IMR-90 (cell line): ENCODE results near the gene SLC37A1. TPM values are rescaled to one million over a fixed set of nuclear protein-coding genes. Genes with fewer than 3 reads are reported as not detected.

Experiments
- ATAC-seq: fragments of 200-7000 bp; cut with Tn5 transposase; 2 replicates; pipeline ENCODE4 v1.9.1; 2020; ENCODE audit warnings: low read depth, mild to moderate bottlenecking, moderate library complexity
- BruUV-seq: library from RNA; stranded (reverse); fragments of 400-500 nt; replicated peaks from 2 replicates; lab custom pipeline; 2021; lab: Mats Ljungman, UMichigan
- CTCF ChIA-PET: fragments of 300-600 bp; formaldehyde crosslinking; extraction: SDS; loops from one replicate; lab custom pipeline; 2021; ENCODE audit warnings: antibody characterized with exemption; lab: Yijun Ruan, JAX
- POLR2A ChIA-PET: fragments of 300-600 bp; sonication (Branson Sonifier 250); formaldehyde crosslinking; loops from one replicate; lab custom pipeline; 2022; ENCODE audit warnings: antibody characterized with exemption; ENCODE audit not compliant: unreplicated experiment; lab: Charles Lee
- DNase-seq: peaks from one replicate; pipeline ENCODE4 v3.0.0; 2013
- H2AFZ ChIP-seq: replicated peaks from 2 replicates; pipeline ENCODE3; 2013; ENCODE audit warnings: low read length, mild to moderate bottlenecking; ENCODE audit not compliant: poor library complexity
- H2AK5ac ChIP-seq: 2 replicates; pipeline ENCODE4 v1.6.1; 2013; ENCODE audit warnings: low read depth, low read length, inconsistent platforms
- H2AK9ac ChIP-seq: replicated peaks from 2 replicates; pipeline ENCODE3; 2013; ENCODE audit warnings: mild to moderate bottlenecking, low read depth, low read length, moderate library complexity; ENCODE audit not compliant: poor library complexity
- H2BK120ac ChIP-seq: 2 replicates; pipeline ENCODE4 v1.6.1; 2013; ENCODE audit warnings: low read depth, low read length, inconsistent platforms
- H2BK15ac ChIP-seq: 3 replicates; pipeline ENCODE4 v1.6.1; 2013; ENCODE audit warnings: low read depth, low read length, inconsistent platforms
- H2BK20ac ChIP-seq: 2 replicates; pipeline ENCODE4 v1.6.1; 2013; ENCODE audit warnings: low read depth, mild to moderate bottlenecking, inconsistent platforms, low read length, moderate library complexity
- H2BK5ac ChIP-seq: 2 replicates; pipeline ENCODE4 v1.6.1; 2013; ENCODE audit warnings: mild to moderate bottlenecking, low read depth, low read length, inconsistent platforms; ENCODE audit not compliant: poor library complexity, severe bottlenecking
- H3K14ac ChIP-seq: replicated peaks from 2 replicates; pipeline ENCODE4 v1.6.1; 2013; ENCODE audit warnings: low read depth, low read length, inconsistent platforms
- H3K18ac ChIP-seq: 2 replicates; pipeline ENCODE4 v1.6.1; 2013; ENCODE audit warnings: low read depth, low read length, control low read depth
- H3K23ac ChIP-seq: 2 replicates; pipeline ENCODE4 v1.6.1; 2013; ENCODE audit warnings: low read depth, low read length, inconsistent platforms
- H3K27ac ChIP-seq: 2 replicates; pipeline ENCODE4 v1.5.1; 2013; ENCODE audit warnings: mild to moderate bottlenecking, control low read depth, low read length; ENCODE audit not compliant: insufficient read depth
- H3K27me3 ChIP-seq: 2 replicates; pipeline ENCODE4 v1.6.1; 2013; ENCODE audit warnings: low read length; ENCODE audit not compliant: control insufficient read depth, insufficient read depth
- H3K36me3 ChIP-seq: 2 replicates; pipeline ENCODE4 v1.6.1; 2013; ENCODE audit warnings: low read length, mixed read lengths; ENCODE audit not compliant: control insufficient read depth, insufficient read depth
- H3K4ac ChIP-seq: 2 replicates; pipeline ENCODE4 v1.6.1; 2013; ENCODE audit warnings: low read depth, low read length, inconsistent platforms
- H3K4me1 ChIP-seq: 2 replicates; pipeline ENCODE4 v1.6.1; 2013; ENCODE audit warnings: low read length, mixed read lengths; ENCODE audit not compliant: control insufficient read depth, insufficient read depth
- H3K4me2 ChIP-seq: 2 replicates; pipeline ENCODE4 v1.6.1; 2013; ENCODE audit warnings: low read depth, mild to moderate bottlenecking, control low read depth, low read length, moderate library complexity
- H3K4me3 ChIP-seq: 2 replicates; pipeline ENCODE4 v1.5.1; 2013; ENCODE audit warnings: low read depth, mild to moderate bottlenecking, control low read depth, low read length, moderate library complexity; ENCODE audit not compliant: insufficient read depth
- H3K56ac ChIP-seq: 2 replicates; pipeline ENCODE4 v1.6.1; 2013; ENCODE audit warnings: low read length, inconsistent platforms; ENCODE audit not compliant: insufficient read depth; ENCODE audit errors: extremely low read depth
- H3K79me1 ChIP-seq, 2 experiments: 2 replicates each; pipeline ENCODE4 v1.6.1; 2013; ENCODE audit warnings: low read length in 2 of 2, inconsistent platforms in 1 of 2, low read depth in 1 of 2
- H3K9ac ChIP-seq: 2 replicates; pipeline ENCODE4 v1.6.1; 2013; ENCODE audit warnings: low read depth, low read length, control low read depth
- H3K9me1 ChIP-seq: 2 replicates; pipeline ENCODE4 v1.6.1; 2013; ENCODE audit warnings: low read length, inconsistent platforms; ENCODE audit not compliant: insufficient read depth
- H3K9me3 ChIP-seq: 2 replicates; pipeline ENCODE4 v1.6.1; 2013; ENCODE audit warnings: low read length; ENCODE audit not compliant: control insufficient read depth, insufficient read depth
- H4K20me1 ChIP-seq: 2 replicates; pipeline ENCODE4 v1.6.1; 2013; ENCODE audit warnings: low read length, inconsistent platforms; ENCODE audit not compliant: insufficient read depth
- H4K5ac ChIP-seq: 2 replicates; pipeline ENCODE4 v1.6.1; 2013; ENCODE audit warnings: mild to moderate bottlenecking, low read depth, low read length, control low read depth
- H4K8ac ChIP-seq, 2 experiments: 2 replicates each; pipeline ENCODE4 v1.6.1; 2013; ENCODE audit warnings: low read depth in 2 of 2, low read length in 2 of 2, control low read depth in 1 of 2, inconsistent platforms in 1 of 2
- H4K91ac ChIP-seq: 2 replicates; pipeline ENCODE4 v1.6.1; 2013; ENCODE audit warnings: low read depth, low read length, inconsistent platforms; ENCODE audit not compliant: insufficient read depth
- BHLHE40 ChIP-seq: fragments of 150-350 bp; IDR thresholded peaks from 2 replicates; pipeline ENCODE4 v1.6.1; 2016; ENCODE audit warnings: mild to moderate bottlenecking, low read depth, low read length
- CEBPB ChIP-seq: IDR thresholded peaks from 2 replicates; pipeline ENCODE4 v1.6.1; 2012; ENCODE audit warnings: low read depth, low read length, improper control_type of control experiment
- CHD1 ChIP-seq: IDR thresholded peaks from 2 replicates; pipeline ENCODE4 v1.6.1; 2012; ENCODE audit warnings: low read depth, low read length, improper control_type of control experiment
- FOS ChIP-seq: fragments of 150-350 bp; IDR thresholded peaks from 2 replicates; pipeline ENCODE4 v1.6.1; 2016; ENCODE audit warnings: low read depth, low read length
- MAFK ChIP-seq: IDR thresholded peaks from 2 replicates; pipeline ENCODE4 v1.6.1; 2012; ENCODE audit warnings: low read depth, low read length, improper control_type of control experiment
- MXI1 ChIP-seq: IDR thresholded peaks from 2 replicates; pipeline ENCODE4 v1.6.1; 2012; ENCODE audit warnings: low read depth, mild to moderate bottlenecking, low read length, moderate library complexity, borderline replicate concordance
- NFE2L2 ChIP-seq: fragments of 150-350 bp; IDR thresholded peaks from 2 replicates; pipeline ENCODE4 v1.6.1; 2016; ENCODE audit warnings: low read depth, mild to moderate bottlenecking, low read length
- POLR2A ChIP-seq: IDR thresholded peaks from 2 replicates; pipeline ENCODE4 v1.6.1; 2012; ENCODE audit warnings: mild to moderate bottlenecking, low read depth, low read length
- RAD21 ChIP-seq: IDR thresholded peaks from 2 replicates; pipeline ENCODE4 v1.6.1; 2012; ENCODE audit warnings: low read length, improper control_type of control experiment
- RCOR1 ChIP-seq: IDR thresholded peaks from 2 replicates; pipeline ENCODE4 v1.6.1; 2012; ENCODE audit warnings: mild to moderate bottlenecking, low read length, improper control_type of control experiment; ENCODE audit not compliant: insufficient replicate concordance
- RFX5 ChIP-seq: IDR thresholded peaks from 2 replicates; pipeline ENCODE4 v1.8.0; 2012; ENCODE audit warnings: low read depth, mild to moderate bottlenecking, low read length, moderate library complexity
- SMC3 ChIP-seq: fragments of 150-350 bp; IDR thresholded peaks from 2 replicates; pipeline ENCODE4 v1.6.1; 2016; ENCODE audit warnings: low read depth, mild to moderate bottlenecking, antibody characterized with exemption, low read length, moderate library complexity
- WGBS, 2 experiments: methylation state at CpG; one replicate each; pipeline versions ENCODE4 v1.1.5 to v1.1.7; 2013; ENCODE audit warnings: missing lambda C conversion rate in 2 of 2; ENCODE audit not compliant: insufficient read length in 1 of 2; ENCODE audit errors: extremely low coverage in 2 of 2; 5-methylcytosine and 5-hydroxymethylcytosine counted together
- dilution Hi-C: fragments of 300-500 bp; cut with HindIII; formaldehyde crosslinking; loops from one replicate; pipeline ENCODE4 v1.14.3; 2018; ENCODE audit warnings: low sequenced_read_pairs; ENCODE audit not compliant: unreplicated experiment
- in situ Hi-C: fragments of 300-500 bp; cut with MboI; formaldehyde crosslinking; loops from 3 replicates; pipeline ENCODE4 v1.14.3; 2019; ENCODE audit warnings: low sequenced_read_pairs, inconsistent platforms, mixed read lengths
- intact Hi-C: fragments of 100-400 bp; cut with micrococcal nuclease; formaldehyde crosslinking; loops from 2 replicates; pipeline ENCODE4 v1.10.0; 2022
- polyA plus RNA-seq, 3 experiments: library from polyadenylated mRNA; depleted of rRNA; stranded (reverse); fragments of >200 nt; gene quantifications; 2 replicates each; pipeline ENCODE4 v1.2.3, GENCODE V29; 2012; ENCODE audit warnings: low replicate concordance in 1 of 3
- total RNA-seq: library from RNA; depleted of rRNA; stranded (reverse); fragments of >200 nt; gene quantifications from 2 replicates; pipeline ENCODE4 v1.2.3, GENCODE V29; 2012
- TF ChIP-seq, protein P1 (sequence below): fragments of 150-350 bp; IDR thresholded peaks from 2 replicates; pipeline ENCODE4 v1.6.1; 2016; ENCODE audit warnings: low read depth, mild to moderate bottlenecking, low read length, moderate library complexity, borderline replicate concordance
- TF ChIP-seq, protein P2 (sequence below): fragments of 150-350 bp; IDR thresholded peaks from 2 replicates; pipeline ENCODE4 v1.6.1; 2017; ENCODE audit warnings: mild to moderate bottlenecking, antibody characterized with exemption, low read length, low read depth
- TF ChIP-seq, protein P3 (sequence below): conservative IDR thresholded peaks from 2 replicates; pipeline ENCODE4 v1.5.1; 2012; ENCODE audit warnings: mild to moderate bottlenecking, low read depth, low read length, improper control_type of control experiment

SLC37A1 gene
- total and polyA plus RNA-seq, 2 of the 4 experiments (the other 2 are of a cell fraction): 0.36 to 0.48 TPM

DNA sequence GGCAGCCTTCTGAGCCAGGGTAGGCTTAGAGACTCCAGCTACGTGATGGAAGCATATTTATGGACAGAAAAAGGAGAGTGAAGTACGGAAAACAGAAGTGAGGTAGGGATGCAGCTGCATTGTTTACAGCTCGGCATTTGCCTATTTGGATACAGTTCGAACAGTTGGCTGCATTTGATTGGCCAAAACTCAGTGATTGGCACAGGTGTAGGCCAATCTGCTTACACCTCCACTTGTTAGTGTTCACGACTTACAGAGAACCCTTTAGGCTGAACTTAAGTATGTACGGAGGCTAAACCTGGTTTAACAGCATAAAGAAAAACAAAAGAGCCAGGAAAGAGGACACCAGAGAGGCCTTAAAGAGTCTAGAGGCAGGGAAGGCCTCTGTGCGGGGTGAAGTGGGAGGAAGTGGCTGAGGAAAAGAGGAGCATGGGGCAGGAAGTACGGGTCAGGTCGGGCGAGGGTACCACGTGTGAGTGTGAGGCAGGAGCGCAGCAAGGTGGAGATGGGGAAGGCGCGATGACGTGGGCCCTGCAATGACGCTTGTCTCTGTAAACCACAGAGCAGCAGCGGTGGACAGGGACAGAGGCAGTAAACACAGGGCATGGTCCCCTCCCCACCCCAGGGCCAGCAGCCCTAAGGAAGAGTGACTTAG, 49.7 kb upstream of the SLC37A1 start:
- Histone ChIP-seq H3K4me3 (no peak overlapping the region), H4K91ac (no peak overlapping the region), H3K14ac (no peak overlapping the region), H3K9me1 (no peaks in the 10 kb centered on the region), H2AK5ac (no peak overlapping the region), H2AK9ac (no peak overlapping the region), H3K36me3 (no peaks in the 10 kb centered on the region), H3K9me3 (no peaks in the 10 kb centered on the region), H3K4ac (no peak overlapping the region), H4K20me1 (no peaks in the 10 kb centered on the region), H3K27ac (no peak overlapping the region), H3K4me1 (no peaks in the 10 kb centered on the region), H3K18ac (no peak overlapping the region), H3K79me1 (no peaks in the 10 kb centered on the region), H3K27me3 (peaks cover 9% of the 10 kb centered on the region), H3K9ac (no peak overlapping the region), H4K8ac (no peak overlapping the region), H3K56ac (no peak overlapping the region), H4K5ac (no peak overlapping the region), H2BK120ac (no peak overlapping the region), H2AFZ (no peak overlapping the region), H3K4me2 (no peak overlapping the region), H2BK15ac (no peak overlapping the region), H2BK5ac (no peak overlapping the region), H2BK20ac (no peak overlapping the region), H3K23ac (no peak overlapping the region)
- dilution Hi-C loops: no loop called here
- ChIA-PET CTCF (interaction anchor here (0.7 kb wide), 1 partner anchor 163 kb away, joined by 3 read pairs; no protein-coding TSS in a partner anchor), POLR2A (no interaction called here)
- ATAC-seq (no peak), DNase-seq (peak; percentile 68)
- in situ Hi-C loops: no loop called here
- intact Hi-C loops: no loop called here
- TF ChIP-seq CHD1 (no peak), SMC3 (no peak), NFE2L2 (no peak), MAFK (no peak), CEBPB (no peak), BHLHE40 (no peak), RCOR1 (no peak), RAD21 (no peak), MXI1 (no peak), POLR2A (no peak), FOS (no peak), RFX5 (no peak)
- TF ChIP-seq, protein P1, sequence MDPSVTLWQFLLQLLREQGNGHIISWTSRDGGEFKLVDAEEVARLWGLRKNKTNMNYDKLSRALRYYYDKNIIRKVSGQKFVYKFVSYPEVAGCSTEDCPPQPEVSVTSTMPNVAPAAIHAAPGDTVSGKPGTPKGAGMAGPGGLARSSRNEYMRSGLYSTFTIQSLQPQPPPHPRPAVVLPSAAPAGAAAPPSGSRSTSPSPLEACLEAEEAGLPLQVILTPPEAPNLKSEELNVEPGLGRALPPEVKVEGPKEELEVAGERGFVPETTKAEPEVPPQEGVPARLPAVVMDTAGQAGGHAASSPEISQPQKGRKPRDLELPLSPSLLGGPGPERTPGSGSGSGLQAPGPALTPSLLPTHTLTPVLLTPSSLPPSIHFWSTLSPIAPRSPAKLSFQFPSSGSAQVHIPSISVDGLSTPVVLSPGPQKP: no peak
- TF ChIP-seq, protein P2, sequence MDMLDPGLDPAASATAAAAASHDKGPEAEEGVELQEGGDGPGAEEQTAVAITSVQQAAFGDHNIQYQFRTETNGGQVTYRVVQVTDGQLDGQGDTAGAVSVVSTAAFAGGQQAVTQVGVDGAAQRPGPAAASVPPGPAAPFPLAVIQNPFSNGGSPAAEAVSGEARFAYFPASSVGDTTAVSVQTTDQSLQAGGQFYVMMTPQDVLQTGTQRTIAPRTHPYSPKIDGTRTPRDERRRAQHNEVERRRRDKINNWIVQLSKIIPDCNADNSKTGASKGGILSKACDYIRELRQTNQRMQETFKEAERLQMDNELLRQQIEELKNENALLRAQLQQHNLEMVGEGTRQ: no peak
- TF ChIP-seq, protein P3, sequence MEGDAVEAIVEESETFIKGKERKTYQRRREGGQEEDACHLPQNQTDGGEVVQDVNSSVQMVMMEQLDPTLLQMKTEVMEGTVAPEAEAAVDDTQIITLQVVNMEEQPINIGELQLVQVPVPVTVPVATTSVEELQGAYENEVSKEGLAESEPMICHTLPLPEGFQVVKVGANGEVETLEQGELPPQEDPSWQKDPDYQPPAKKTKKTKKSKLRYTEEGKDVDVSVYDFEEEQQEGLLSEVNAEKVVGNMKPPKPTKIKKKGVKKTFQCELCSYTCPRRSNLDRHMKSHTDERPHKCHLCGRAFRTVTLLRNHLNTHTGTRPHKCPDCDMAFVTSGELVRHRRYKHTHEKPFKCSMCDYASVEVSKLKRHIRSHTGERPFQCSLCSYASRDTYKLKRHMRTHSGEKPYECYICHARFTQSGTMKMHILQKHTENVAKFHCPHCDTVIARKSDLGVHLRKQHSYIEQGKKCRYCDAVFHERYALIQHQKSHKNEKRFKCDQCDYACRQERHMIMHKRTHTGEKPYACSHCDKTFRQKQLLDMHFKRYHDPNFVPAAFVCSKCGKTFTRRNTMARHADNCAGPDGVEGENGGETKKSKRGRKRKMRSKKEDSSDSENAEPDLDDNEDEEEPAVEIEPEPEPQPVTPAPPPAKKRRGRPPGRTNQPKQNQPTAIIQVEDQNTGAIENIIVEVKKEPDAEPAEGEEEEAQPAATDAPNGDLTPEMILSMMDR: no peak
- BruUV-seq: no TSS peak
- whole genome bisulfite sequencing, 2 experiments: 41% methylated on average over 3 of the region's 17 CpGs; no CpG with 5 or more reads in 1 of the 2 experiments
